ENCODE data around the gene CD46. TPM values are rescaled to one million over a fixed set of nuclear protein-coding genes. Genes with fewer than 3 reads are reported as not detected.

The CD46 gene
- polyA plus RNA-seq, 1 donor from 2014 or later = 393 TPM

DNA sequence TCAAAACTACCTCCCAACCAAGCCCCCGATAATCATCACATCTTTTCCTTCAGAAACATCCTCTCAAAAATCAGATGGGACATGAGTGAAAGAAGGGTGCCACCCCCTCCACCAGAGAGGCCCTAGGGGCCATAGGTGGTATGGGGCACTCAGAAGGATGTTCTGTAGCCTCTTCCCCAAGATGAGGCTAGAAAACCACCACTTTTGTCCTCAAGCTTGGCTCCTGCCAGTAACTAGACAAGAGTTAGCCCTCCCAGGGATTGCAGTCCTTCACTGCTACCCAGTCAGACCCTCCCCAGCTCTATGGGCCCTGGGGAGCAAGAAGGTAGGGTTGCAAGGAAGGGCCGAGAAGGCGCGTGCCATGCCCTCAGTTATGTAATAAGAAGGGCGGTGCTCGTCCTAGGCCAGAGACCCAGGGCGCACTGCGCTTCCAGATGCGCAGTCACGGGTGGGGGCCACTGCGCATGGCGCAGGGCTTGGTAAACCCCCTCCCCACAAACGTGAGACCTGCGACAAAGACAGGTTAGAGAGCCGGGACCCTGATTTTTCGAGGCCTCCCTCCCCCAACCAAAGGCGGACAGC lies 69.7 kb downstream of the CD46 start:
- no peaks in the 10 kb centered on the region for H3K27me3 ChIP-seq (ENCODE audit: insufficient read depth, low read depth, low read length)

GRCh38 chr1:207822124-207822601 lies 70.3 kb downstream of the CD46 start:
- Histone ChIP-seq H3K27me3 (ENCODE audit: insufficient read depth, low read depth, low read length) (no peaks in the 10 kb centered on the region), H4K20me1 (ENCODE audit: insufficient read depth) (no peaks in the 10 kb centered on the region), H3K4me3 (ENCODE audit: low read length) (no peak overlapping the region), H3K9me2 (ENCODE audit: insufficient read depth, low read length) (no peaks in the 10 kb centered on the region), H3K9ac (ENCODE audit: low read length) (no peak overlapping the region), H3F3A (ENCODE audit: insufficient read depth, low read length, poor library complexity, severe bottlenecking) (no peaks in the 10 kb centered on the region), H3K27ac (ENCODE audit: low read length) (no peak overlapping the region), H3K9me3 (ENCODE audit: low read length) (no peaks in the 10 kb centered on the region), H3K36me3 (ENCODE audit: insufficient read depth, low read length) (no peaks in the 10 kb centered on the region), H3K4me2 (ENCODE audit: low read length) (no peak overlapping the region), H3K79me2 (replicated peaks; ENCODE audit: insufficient read depth, low read length) (no peaks in the 10 kb centered on the region), H2AFZ (ENCODE audit: low read depth, low read length) (no peak overlapping the region)
- TF ChIP-seq SMC3 (conservative IDR thresholded peaks at IDR 0.05; ENCODE audit: poor library complexity) = no peak
- no peak for TF ChIP-seq EP300 (conservative IDR thresholded peaks at IDR 0.05; ENCODE audit: poor library complexity, severe bottlenecking)
- TF ChIP-seq, protein P1, sequence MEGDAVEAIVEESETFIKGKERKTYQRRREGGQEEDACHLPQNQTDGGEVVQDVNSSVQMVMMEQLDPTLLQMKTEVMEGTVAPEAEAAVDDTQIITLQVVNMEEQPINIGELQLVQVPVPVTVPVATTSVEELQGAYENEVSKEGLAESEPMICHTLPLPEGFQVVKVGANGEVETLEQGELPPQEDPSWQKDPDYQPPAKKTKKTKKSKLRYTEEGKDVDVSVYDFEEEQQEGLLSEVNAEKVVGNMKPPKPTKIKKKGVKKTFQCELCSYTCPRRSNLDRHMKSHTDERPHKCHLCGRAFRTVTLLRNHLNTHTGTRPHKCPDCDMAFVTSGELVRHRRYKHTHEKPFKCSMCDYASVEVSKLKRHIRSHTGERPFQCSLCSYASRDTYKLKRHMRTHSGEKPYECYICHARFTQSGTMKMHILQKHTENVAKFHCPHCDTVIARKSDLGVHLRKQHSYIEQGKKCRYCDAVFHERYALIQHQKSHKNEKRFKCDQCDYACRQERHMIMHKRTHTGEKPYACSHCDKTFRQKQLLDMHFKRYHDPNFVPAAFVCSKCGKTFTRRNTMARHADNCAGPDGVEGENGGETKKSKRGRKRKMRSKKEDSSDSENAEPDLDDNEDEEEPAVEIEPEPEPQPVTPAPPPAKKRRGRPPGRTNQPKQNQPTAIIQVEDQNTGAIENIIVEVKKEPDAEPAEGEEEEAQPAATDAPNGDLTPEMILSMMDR (IDR thresholded peaks at IDR 0.05; ENCODE audit: poor library complexity, severe bottlenecking) = no peak
- no peak for TF ChIP-seq POLR2AphosphoS5 (IDR thresholded peaks at IDR 0.05)
- TF ChIP-seq TAF1 (IDR thresholded peaks at IDR 0.05; ENCODE audit: low read depth) = no peak
- TF ChIP-seq MXI1 (conservative IDR thresholded peaks at IDR 0.05; ENCODE audit: poor library complexity, severe bottlenecking) = no peak
- no peak for TF ChIP-seq EZH2 (IDR thresholded peaks at IDR 0.05; ENCODE audit: borderline replicate concordance, insufficient read depth, low read length, poor library complexity, severe bottlenecking)
- TF ChIP-seq RAD21 (conservative IDR thresholded peaks at IDR 0.05) = no peak
- TF ChIP-seq, protein P2, sequence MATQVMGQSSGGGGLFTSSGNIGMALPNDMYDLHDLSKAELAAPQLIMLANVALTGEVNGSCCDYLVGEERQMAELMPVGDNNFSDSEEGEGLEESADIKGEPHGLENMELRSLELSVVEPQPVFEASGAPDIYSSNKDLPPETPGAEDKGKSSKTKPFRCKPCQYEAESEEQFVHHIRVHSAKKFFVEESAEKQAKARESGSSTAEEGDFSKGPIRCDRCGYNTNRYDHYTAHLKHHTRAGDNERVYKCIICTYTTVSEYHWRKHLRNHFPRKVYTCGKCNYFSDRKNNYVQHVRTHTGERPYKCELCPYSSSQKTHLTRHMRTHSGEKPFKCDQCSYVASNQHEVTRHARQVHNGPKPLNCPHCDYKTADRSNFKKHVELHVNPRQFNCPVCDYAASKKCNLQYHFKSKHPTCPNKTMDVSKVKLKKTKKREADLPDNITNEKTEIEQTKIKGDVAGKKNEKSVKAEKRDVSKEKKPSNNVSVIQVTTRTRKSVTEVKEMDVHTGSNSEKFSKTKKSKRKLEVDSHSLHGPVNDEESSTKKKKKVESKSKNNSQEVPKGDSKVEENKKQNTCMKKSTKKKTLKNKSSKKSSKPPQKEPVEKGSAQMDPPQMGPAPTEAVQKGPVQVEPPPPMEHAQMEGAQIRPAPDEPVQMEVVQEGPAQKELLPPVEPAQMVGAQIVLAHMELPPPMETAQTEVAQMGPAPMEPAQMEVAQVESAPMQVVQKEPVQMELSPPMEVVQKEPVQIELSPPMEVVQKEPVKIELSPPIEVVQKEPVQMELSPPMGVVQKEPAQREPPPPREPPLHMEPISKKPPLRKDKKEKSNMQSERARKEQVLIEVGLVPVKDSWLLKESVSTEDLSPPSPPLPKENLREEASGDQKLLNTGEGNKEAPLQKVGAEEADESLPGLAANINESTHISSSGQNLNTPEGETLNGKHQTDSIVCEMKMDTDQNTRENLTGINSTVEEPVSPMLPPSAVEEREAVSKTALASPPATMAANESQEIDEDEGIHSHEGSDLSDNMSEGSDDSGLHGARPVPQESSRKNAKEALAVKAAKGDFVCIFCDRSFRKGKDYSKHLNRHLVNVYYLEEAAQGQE (IDR thresholded peaks at IDR 0.05; ENCODE audit: borderline replicate concordance) = no peak

More for the DNA sequence above, 69.7 kb downstream of the CD46 start:
- Histone ChIP-seq H3K4me3 (ENCODE audit: low read length) (no peak overlapping the region), H2AFZ (ENCODE audit: low read depth, low read length) (no peak overlapping the region), H4K20me1 (ENCODE audit: insufficient read depth) (no peaks in the 10 kb centered on the region), H3K9ac (ENCODE audit: low read length) (no peak overlapping the region), H3K79me2 (replicated peaks; ENCODE audit: insufficient read depth, low read length) (no peaks in the 10 kb centered on the region), H3K36me3 (ENCODE audit: insufficient read depth, low read length) (no peaks in the 10 kb centered on the region), H3K4me2 (ENCODE audit: low read length) (no peak overlapping the region), H3K27ac (ENCODE audit: low read length) (no peak overlapping the region), H3K9me2 (ENCODE audit: insufficient read depth, low read length) (no peaks in the 10 kb centered on the region), H3F3A (ENCODE audit: insufficient read depth, low read length, poor library complexity, severe bottlenecking) (no peaks in the 10 kb centered on the region), H3K9me3 (ENCODE audit: low read length) (no peaks in the 10 kb centered on the region)
- TF ChIP-seq TAF1 (IDR thresholded peaks at IDR 0.05; ENCODE audit: low read depth) = no peak
- TF ChIP-seq MXI1 (conservative IDR thresholded peaks at IDR 0.05; ENCODE audit: poor library complexity, severe bottlenecking) = no peak

Measured in neural cell (in vitro differentiated cells).